GM21526 (cell line): ENCODE data around the gene PYGB.

Experiments
- ATAC-seq: cut with Tn5 transposase; IDR thresholded peaks from one replicate; pipeline ENCODE4 v1.9.1; 2021; ENCODE audit warnings: moderate library complexity; ENCODE audit not compliant: unreplicated experiment, low FRiP score

Gene PYGB

GRCh38 chr20:25247000-25247517, 826 bp upstream of the PYGB start:
- no peak for ATAC-seq

GRCh38 chr20:25247518-25247955, 348 bp upstream of the PYGB start:
- peak; percentile 32 for ATAC-seq

GRCh38 chr20:25248786-25249172, 894 bp downstream of the PYGB start:
- ATAC-seq: no peak

GRCh38 chr20:25249198-25249931, 1.5 kb downstream of the PYGB start:
- ATAC-seq: no peak

- ATAC-seq: no peak
Measured at GRCh38 chr20:25250508-25250907, 2.6 kb downstream of the PYGB start.

- no peak for ATAC-seq
Measured at GRCh38 chr20:25251019-25251418, 3.1 kb downstream of the PYGB start.

GRCh38 chr20:25251558-25251957, 3.7 kb downstream of the PYGB start:
- ATAC-seq: no peak

GRCh38 chr20:25252230-25252651, 4.4 kb downstream of the PYGB start:
- no peak for ATAC-seq

- ATAC-seq: no peak
Measured at GRCh38 chr20:25252686-25253421, 5.0 kb downstream of the PYGB start.

- no peak for ATAC-seq
Measured at GRCh38 chr20:25253606-25254275, 5.9 kb downstream of the PYGB start.

GRCh38 chr20:25254571-25254970, 6.7 kb downstream of the PYGB start:
- no peak for ATAC-seq

GRCh38 chr20:25254986-25255680, 7.2 kb downstream of the PYGB start:
- ATAC-seq: no peak

GRCh38 chr20:25256226-25256859, 8.5 kb downstream of the PYGB start:
- no peak for ATAC-seq

GRCh38 chr20:25257130-25257529, 9.2 kb downstream of the PYGB start:
- no peak for ATAC-seq

GRCh38 chr20:25257756-25258475, 10.0 kb downstream of the PYGB start:
- no peak for ATAC-seq

GRCh38 chr20:25258476-25258805, 10.6 kb downstream of the PYGB start:
- ATAC-seq: no peak

GRCh38 chr20:25258828-25259227, 10.9 kb downstream of the PYGB start:
- no peak for ATAC-seq

GRCh38 chr20:25259358-25259757, 11.5 kb downstream of the PYGB start:
- no peak for ATAC-seq

- no peak for ATAC-seq
Measured at GRCh38 chr20:25259788-25260254, 11.9 kb downstream of the PYGB start.
